HG02973 (cell line): ENCODE data around the gene SLC9A3.

ENCODE experiments used
- ATAC-seq: cut with Tn5 transposase; IDR thresholded peaks from one replicate; pipeline ENCODE4 v1.9.1; 2021; ENCODE audit warnings: moderate library complexity; ENCODE audit not compliant: unreplicated experiment

Gene SLC9A3

GRCh38 chr5:464843-465590 lies 59.2 kb downstream of the SLC9A3 start:
- no peak for ATAC-seq

GRCh38 chr5:464446-464842 lies 59.8 kb downstream of the SLC9A3 start:
- ATAC-seq, result no peak

- no peak for ATAC-seq
These were observed 60.3 kb downstream of the SLC9A3 start for GRCh38 chr5:463952-464351.

- ATAC-seq, result no peak
These were observed 60.9 kb downstream of the SLC9A3 start for GRCh38 chr5:463301-463700.

- no peak for ATAC-seq
These were observed 62.2 kb downstream of the SLC9A3 start for GRCh38 chr5:462051-462481.

- no peak for ATAC-seq
These were observed 64.0 kb downstream of the SLC9A3 start for GRCh38 chr5:460273-460625.

GRCh38 chr5:459562-460272 lies 64.5 kb downstream of the SLC9A3 start:
- no peak for ATAC-seq

- no peak for ATAC-seq
These were observed 65.5 kb downstream of the SLC9A3 start for GRCh38 chr5:458547-459353.

- no peak for ATAC-seq
These were observed 66.9 kb downstream of the SLC9A3 start for GRCh38 chr5:457195-457961.

- no peak for ATAC-seq
These were observed 67.7 kb downstream of the SLC9A3 start for GRCh38 chr5:456351-457194.

- ATAC-seq, result no peak
These were observed 68.4 kb downstream of the SLC9A3 start for GRCh38 chr5:455806-456205.

GRCh38 chr5:454936-455335 lies 69.3 kb downstream of the SLC9A3 start:
- ATAC-seq, result no peak

GRCh38 chr5:453725-454481 lies 70.3 kb downstream of the SLC9A3 start:
- no peak for ATAC-seq

- no peak for ATAC-seq
These were observed 71.1 kb downstream of the SLC9A3 start for GRCh38 chr5:452978-453710.

GRCh38 chr5:451587-452458 lies 72.4 kb downstream of the SLC9A3 start:
- ATAC-seq, result no peak

GRCh38 chr5:449151-449550 lies 75.1 kb downstream of the SLC9A3 start:
- ATAC-seq, result no peak

- ATAC-seq, result no peak
These were observed 75.5 kb downstream of the SLC9A3 start for GRCh38 chr5:448766-449090.
